ENCODE results near the gene PRKD1. TPM values are rescaled to one million over a fixed set of nuclear protein-coding genes. Genes with fewer than 3 reads are reported as not detected.

PRKD1 gene
- total and polyA plus RNA-seq, 10 donors: 1.0 to 8.9 (median 4.5) TPM

DNA sequence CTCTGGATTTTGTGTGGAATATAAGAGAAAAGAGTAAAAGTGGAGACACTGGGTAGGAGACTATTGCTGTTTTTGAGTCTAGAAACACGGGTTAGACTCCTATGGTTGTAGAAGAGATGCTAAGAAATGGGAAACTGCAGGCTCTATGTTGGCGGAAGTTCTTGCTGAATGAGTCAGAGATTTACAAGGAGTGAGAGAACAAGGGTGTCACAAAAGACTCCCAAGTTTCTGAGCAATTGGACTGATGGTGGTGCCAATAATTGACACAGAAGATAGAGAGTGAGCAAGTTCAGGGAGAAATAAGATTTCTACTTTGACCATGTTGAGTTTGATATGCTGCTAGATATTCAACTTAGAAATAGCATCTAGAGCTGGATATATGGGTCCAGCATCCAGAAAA lies 2.6 kb upstream of the PRKD1 start:
- DNase-seq: no peak
- WGBS, 5 donors: 65 to 80% (median 71%) methylated on average over 2 of the region's 2 CpGs
- TF ChIP-seq CTCF (IDR thresholded peaks at IDR 0.05 in 8 of 11, conservative IDR thresholded peaks at IDR 0.05 in 3 of 11) (no peak), POLR2AphosphoS5 (IDR thresholded peaks at IDR 0.05) (no peak), POLR2A (IDR thresholded peaks at IDR 0.05) (no peak)
- Histone ChIP-seq H3K4me1 (peaks cover 0 to 21% (median 12%) of the 10 kb centered on the region in 6 donors), H3K27me3 (replicated peaks in 1 of 7) (peaks cover 0 to 49% (median 12%) of the 10 kb centered on the region in 7 donors), H3K27ac (no peak overlapping the region), H3K9me3 (no peaks in the 10 kb centered on the region), H3K4me3 (no peak overlapping the region), H3K36me3 (no peaks in the 10 kb centered on the region)
- intact Hi-C loops (cut with DNase I; ENCODE audit: low total_unique reads): no loop called here

DNA sequence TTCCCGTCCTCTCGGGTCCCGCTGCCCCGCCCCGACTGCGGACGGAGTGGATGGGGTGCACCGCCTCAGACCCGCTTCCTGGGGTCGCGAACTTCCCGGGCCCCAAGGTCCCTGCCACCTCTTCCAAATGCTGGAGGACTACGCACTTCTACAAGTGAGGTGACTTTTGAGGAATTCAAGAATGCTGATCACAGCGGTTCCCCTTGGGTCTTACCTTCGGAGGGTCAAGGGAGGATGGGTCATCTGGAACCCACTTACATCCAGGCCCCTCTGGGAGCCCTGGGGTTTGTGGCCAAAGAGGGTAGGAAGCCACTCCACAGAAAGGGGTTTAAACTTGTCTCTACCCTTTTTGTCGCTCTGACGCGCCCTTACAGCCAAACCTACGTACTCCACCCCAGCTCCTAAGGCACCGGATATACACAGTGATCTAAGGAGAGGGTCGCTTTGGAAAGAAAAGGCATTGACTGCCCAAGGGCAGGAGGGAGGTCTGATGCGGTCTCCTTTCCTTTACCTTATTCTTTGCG lies 532 bp upstream of the PRKD1 start:
- WGBS, 5 donors: 17 to 41% (median 20%) methylated on average over 19 to 23 of the region's 23 CpGs
- intact Hi-C loops (cut with DNase I; ENCODE audit: low total_unique reads): no loop called here
- no peaks in the 10 kb centered on the region for H3K9me3 ChIP-seq
- H3K36me3 ChIP-seq: no peaks in the 10 kb centered on the region
- H3K27me3 ChIP-seq (replicated peaks in 1 of 7): peaks cover 0 to 51% (median 12%) of the 10 kb centered on the region in 7 donors
- peak overlapping the region in 7 of 8 donors; percentile 25 to 73 (median 61) for H3K27ac ChIP-seq
- H3K4me3 ChIP-seq: peak overlapping the region; percentile 36 to 83 (median 59)
- DNase-seq: no peak
- TF ChIP-seq POLR2A (IDR thresholded peaks at IDR 0.05): no peak
- TF ChIP-seq CTCF (IDR thresholded peaks at IDR 0.05 in 8 of 11, conservative IDR thresholded peaks at IDR 0.05 in 3 of 11): peak in 2 of 11 experiments; percentile 0 to 14
- no peak for TF ChIP-seq POLR2AphosphoS5 (IDR thresholded peaks at IDR 0.05)
- peaks cover 0 to 21% (median 12%) of the 10 kb centered on the region in 6 donors for H3K4me1 ChIP-seq

DNA sequence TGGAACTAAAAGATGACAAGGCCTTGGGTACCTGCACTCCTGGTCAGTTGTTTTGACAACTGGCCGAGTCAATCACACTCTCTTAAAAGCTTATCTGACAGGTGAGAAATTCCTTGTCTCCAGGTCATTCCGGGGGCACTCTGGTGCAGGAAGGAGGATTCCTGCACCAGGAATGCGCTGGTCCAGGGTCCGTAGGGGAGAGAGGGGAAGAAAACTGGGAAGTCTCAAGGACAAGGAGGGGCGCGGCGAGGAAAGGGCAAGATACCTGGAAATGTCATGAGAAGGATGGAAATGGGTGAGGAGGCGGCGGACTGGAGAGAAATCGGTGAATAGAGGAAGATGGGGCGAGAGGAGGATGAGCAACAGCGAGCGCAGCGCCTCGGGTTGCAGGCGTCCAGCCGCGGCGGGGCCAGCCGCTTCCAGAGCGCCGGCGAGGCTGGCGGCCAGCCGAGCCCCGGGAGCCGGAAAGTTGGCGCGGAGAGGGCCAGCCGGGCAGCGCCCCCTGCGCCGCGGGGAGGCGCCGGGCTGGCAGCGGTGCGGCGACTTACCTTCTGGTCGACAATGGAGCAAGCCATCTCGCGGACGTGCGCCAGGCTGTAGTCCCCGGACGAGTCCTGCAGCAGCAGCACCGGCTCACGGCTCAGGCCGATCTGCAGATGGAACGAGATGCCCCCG lies 809 bp downstream of the PRKD1 start:
- peak overlapping the region in 7 of 8 donors; percentile 25 to 73 (median 61) for H3K27ac ChIP-seq
- H3K36me3 ChIP-seq: no peaks in the 10 kb centered on the region
- 1 to 4% (median 2%) methylated on average over 27 to 51 of the region's 51 CpGs for WGBS, 5 donors
- peak overlapping the region; percentile 36 to 83 (median 59) for H3K4me3 ChIP-seq
- TF ChIP-seq CTCF (IDR thresholded peaks at IDR 0.05 in 8 of 11, conservative IDR thresholded peaks at IDR 0.05 in 3 of 11): peak in 1 of 11 experiments; percentile 12
- TF ChIP-seq POLR2A (IDR thresholded peaks at IDR 0.05): no peak
- H3K9me3 ChIP-seq: no peaks in the 10 kb centered on the region
- H3K27me3 ChIP-seq (replicated peaks in 1 of 7): peaks cover 0 to 51% (median 12%) of the 10 kb centered on the region in 7 donors
- peak; percentile 80 for DNase-seq
- intact Hi-C loops (cut with DNase I; ENCODE audit: low total_unique reads): no loop called here
- H3K4me1 ChIP-seq: peaks cover 0 to 21% (median 12%) of the 10 kb centered on the region in 6 donors

DNA sequence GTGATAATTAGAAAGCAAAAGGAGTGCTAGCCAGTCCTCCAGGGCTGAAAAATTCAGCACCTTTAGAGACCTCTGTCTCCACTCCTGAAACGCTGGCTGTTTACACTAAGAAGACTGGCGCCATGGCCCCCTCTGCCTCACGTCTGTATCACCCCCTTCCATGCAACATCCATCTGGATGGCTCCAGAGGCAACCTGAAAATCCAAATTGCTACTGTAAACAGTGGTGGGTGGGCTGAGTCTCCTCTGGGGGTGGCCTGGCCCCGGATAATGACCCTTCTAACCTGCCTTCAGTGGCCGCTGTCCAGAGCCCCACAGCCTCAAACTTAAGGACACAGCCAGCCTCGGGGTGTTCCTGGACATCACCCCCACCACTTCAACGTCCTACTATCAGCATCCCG lies 1.4 kb downstream of the PRKD1 start:
- Histone ChIP-seq H3K4me3 (peak overlapping the region in 6 of 8 donors; percentile 36 to 83 (median 64)), H3K9me3 (no peaks in the 10 kb centered on the region), H3K4me1 (peaks cover 0 to 21% (median 12%) of the 10 kb centered on the region in 6 donors), H3K27ac (no peak overlapping the region), H3K36me3 (no peaks in the 10 kb centered on the region), H3K27me3 (replicated peaks in 1 of 7) (peaks cover 0 to 51% (median 12%) of the 10 kb centered on the region in 7 donors)
- DNase-seq: no peak
- WGBS, 5 donors: 9 to 14% (median 11%) methylated on average over 8 of the region's 8 CpGs
- TF ChIP-seq CTCF (IDR thresholded peaks at IDR 0.05 in 8 of 11, conservative IDR thresholded peaks at IDR 0.05 in 3 of 11) (no peak), POLR2A (IDR thresholded peaks at IDR 0.05) (no peak), POLR2AphosphoS5 (IDR thresholded peaks at IDR 0.05) (no peak)
- intact Hi-C loops (cut with DNase I; ENCODE audit: low total_unique reads): no loop called here

Measured in spleen (tissue), 11 donors.